BE2C (cell line): Measurements from ENCODE around the gene ATG4D.
A peak's percentile ranks its signal among the peaks of the same experiment; 100 is the strongest.

ENCODE experiments used
- DNase-seq: peaks from one replicate; pipeline ENCODE4 v3.0.0-alpha.2; 2020
- H3K27me3 ChIP-seq: fragments of 250-450 bp; sonication (Bioruptor Pico); 2 replicates; pipeline ENCODE4 v1.5.1; 2020; ENCODE audit warnings: mild to moderate bottlenecking
- H3K36me3 ChIP-seq: fragments of 250-450 bp; sonication (Bioruptor Pico); 2 replicates; pipeline ENCODE4 v1.5.1; 2020; ENCODE audit warnings: mild to moderate bottlenecking
- H3K4me1 ChIP-seq: fragments of 250-450 bp; sonication (Bioruptor Pico); 2 replicates; pipeline ENCODE4 v1.5.1; 2020
- H3K4me3 ChIP-seq: 2 replicates; pipeline ENCODE4 v1.5.1; 2011; ENCODE audit warnings: low read depth, low read length
- H3K9me3 ChIP-seq: fragments of 250-450 bp; sonication (Bioruptor Pico); 2 replicates; pipeline ENCODE4 v1.5.1; 2020
- TF ChIP-seq, protein P1 (sequence below): IDR thresholded peaks from 2 replicates; pipeline ENCODE4 v1.5.1; 2012; ENCODE audit warnings: mild to moderate bottlenecking, low read depth, low read length

ATG4D gene

DNA sequence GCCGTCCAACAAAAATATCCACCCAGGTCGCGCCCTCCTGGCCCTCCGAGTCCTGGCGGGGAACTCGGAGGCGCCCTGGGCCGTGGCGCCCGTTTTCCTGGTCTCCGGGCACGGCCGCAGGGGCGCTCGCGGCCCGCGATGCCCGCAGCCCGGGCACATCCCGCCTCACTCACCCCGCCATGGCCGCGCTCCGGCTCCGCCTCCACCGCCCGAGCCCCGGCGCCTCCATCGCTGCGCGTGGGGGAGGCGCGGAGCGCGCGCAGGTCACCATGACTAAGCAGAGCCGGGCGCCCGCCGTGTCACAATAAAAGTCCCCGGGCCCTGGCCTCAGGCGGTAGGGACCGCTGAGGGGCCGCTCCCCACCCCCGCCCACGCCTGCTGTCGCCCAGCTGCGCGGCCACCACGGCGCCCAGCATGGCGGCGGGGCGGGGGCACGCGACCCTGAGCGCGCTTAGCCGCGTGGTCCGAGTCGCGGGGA, 41.1 kb upstream of the ATG4D start:
- Histone ChIP-seq H3K9me3 (no peaks in the 10 kb centered on the region), H3K36me3 (peaks cover 26% of the 10 kb centered on the region), H3K4me3 (peak overlapping the region; percentile 93), H3K27me3 (no peaks in the 10 kb centered on the region), H3K4me1 (no peaks in the 10 kb centered on the region)
- TF ChIP-seq, protein P1, sequence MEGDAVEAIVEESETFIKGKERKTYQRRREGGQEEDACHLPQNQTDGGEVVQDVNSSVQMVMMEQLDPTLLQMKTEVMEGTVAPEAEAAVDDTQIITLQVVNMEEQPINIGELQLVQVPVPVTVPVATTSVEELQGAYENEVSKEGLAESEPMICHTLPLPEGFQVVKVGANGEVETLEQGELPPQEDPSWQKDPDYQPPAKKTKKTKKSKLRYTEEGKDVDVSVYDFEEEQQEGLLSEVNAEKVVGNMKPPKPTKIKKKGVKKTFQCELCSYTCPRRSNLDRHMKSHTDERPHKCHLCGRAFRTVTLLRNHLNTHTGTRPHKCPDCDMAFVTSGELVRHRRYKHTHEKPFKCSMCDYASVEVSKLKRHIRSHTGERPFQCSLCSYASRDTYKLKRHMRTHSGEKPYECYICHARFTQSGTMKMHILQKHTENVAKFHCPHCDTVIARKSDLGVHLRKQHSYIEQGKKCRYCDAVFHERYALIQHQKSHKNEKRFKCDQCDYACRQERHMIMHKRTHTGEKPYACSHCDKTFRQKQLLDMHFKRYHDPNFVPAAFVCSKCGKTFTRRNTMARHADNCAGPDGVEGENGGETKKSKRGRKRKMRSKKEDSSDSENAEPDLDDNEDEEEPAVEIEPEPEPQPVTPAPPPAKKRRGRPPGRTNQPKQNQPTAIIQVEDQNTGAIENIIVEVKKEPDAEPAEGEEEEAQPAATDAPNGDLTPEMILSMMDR: no peak
- peak; percentile 98 for DNase-seq

DNA sequence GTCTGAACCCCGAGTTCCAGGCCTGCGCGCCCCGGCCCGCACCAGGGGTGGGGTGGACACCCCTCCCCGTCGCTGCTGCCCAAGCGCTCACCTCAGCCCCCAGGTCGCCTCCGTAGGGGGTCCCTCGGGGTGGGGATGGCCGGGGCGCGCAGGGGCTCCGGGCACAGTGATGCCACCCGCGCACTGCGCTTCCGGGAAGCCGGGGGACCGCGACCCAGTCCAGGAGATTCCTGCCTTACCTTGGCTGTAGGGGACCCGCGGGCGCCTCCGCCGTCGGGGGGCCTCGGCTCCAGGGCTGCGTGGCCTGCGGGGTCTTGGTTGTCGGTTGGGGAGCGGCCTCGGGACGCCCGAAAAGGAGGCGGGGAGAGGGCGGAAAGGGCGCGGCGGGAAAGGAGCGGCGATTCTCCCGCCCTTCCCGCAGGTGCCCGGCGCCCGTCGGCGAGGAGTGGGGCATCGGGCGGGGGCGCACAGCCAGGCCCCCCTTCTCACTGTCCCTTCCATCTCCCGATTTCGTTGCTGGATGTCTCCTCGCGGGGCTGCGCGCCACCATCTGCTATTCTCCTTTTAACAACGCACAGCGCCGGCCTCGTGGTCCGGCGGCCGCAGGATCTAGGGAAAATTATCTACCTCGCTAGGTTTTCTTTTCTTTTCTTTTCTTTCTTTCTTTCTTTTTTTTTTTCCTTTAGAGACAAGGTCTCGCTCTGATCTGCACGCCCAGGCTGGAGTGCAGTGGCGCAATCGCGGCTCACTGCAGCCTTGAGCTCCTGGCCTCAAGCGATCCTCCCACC, 40.5 kb upstream of the ATG4D start, which contains the start of gene KEAP1:
TSS of gene KEAP1 (minus strand) at position 355 of the 788 bp plus-strand sequence. CDS start 3,323 bp downstream, outside the sequence.
- Histone ChIP-seq H3K4me1 (no peaks in the 10 kb centered on the region), H3K36me3 (peaks cover 26% of the 10 kb centered on the region), H3K9me3 (no peaks in the 10 kb centered on the region), H3K27me3 (no peaks in the 10 kb centered on the region), H3K4me3 (peak within 1 kb of the TSS; percentile 93)
- DNase-seq: peak; percentile 60
- TF ChIP-seq, protein P1: no peak

- Histone ChIP-seq H3K9me3 (no peaks in the 10 kb centered on the region), H3K4me3 (no peak overlapping the region), H3K27me3 (peaks cover 7% of the 10 kb centered on the region), H3K36me3 (peaks cover 5% of the 10 kb centered on the region), H3K4me1 (no peaks in the 10 kb centered on the region)
- TF ChIP-seq, protein P1: peak; percentile 78
- DNase-seq: peak; percentile 70
Observed at GRCh38 chr19:10505583-10506229, 38.0 kb upstream of the ATG4D start.

- DNase-seq: no peak
- Histone ChIP-seq H3K27me3 (peaks cover 31% of the 10 kb centered on the region), H3K4me3 (no peak overlapping the region), H3K4me1 (no peaks in the 10 kb centered on the region), H3K9me3 (no peaks in the 10 kb centered on the region), H3K36me3 (no peaks in the 10 kb centered on the region)
- TF ChIP-seq, protein P1: no peak
Observed at GRCh38 chr19:10508036-10508435, 35.7 kb upstream of the ATG4D start.

DNA sequence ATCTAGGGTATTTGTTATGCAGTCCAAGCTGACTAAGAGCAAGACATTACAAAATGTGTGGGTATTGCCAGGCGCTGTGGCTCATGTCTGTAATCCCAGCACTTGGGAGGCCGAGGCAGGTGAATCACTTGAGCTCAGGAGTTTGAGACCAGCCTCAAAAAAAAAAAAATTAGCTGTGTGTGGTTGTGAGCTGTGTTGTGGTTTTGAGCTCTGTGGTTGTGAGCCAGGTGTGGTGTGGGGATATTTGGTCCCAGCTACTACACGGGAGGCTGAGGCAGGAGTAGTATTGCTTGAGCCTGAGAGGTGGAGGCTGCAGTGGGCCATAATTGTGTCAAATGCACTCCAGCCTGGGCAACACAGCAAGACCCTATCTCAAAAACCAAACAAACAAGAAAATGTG, 35.0 kb upstream of the ATG4D start:
- Histone ChIP-seq H3K4me3 (no peak overlapping the region), H3K4me1 (no peaks in the 10 kb centered on the region), H3K36me3 (no peaks in the 10 kb centered on the region), H3K9me3 (no peaks in the 10 kb centered on the region), H3K27me3 (peaks cover 37% of the 10 kb centered on the region)
- TF ChIP-seq, protein P1: no peak
- no peak for DNase-seq
